ENCODE results near the gene TRIM74. TPM values are rescaled to one million over a fixed set of nuclear protein-coding genes. Genes with fewer than 3 reads are reported as not detected.
"Not testable (repeated sequence)": the region's sequence is repeated elsewhere in the genome, so short reads cannot be mapped to it uniquely, and the experiment has no call there.

TRIM74 gene
- total RNA-seq (2014; rRNA removed; shearing (Covaris generic)), result not detected in 2 replicates

GRCh38 chr7:72968980-72969516, at the start of gene TRIM74:
Gene TRIM74, minus strand, starts transcription at chr7:72969466. Its CDS starts 3,309 bp downstream, at chr7:72966157.
- not testable (repeated sequence) for DNase-seq (ENCODE audit: low read depth in 1 of 2, low spot score in 2 of 2); H3K9me3 ChIP-seq (replicated peaks); H3K4me1 ChIP-seq (replicated peaks); H3K4me3 ChIP-seq; H3K27me3 ChIP-seq (replicated peaks); H3K36me3 ChIP-seq; H3K27ac ChIP-seq

- H3K9me3 ChIP-seq (replicated peaks); DNase-seq (ENCODE audit: low read depth in 1 of 2, low spot score in 2 of 2); H3K27me3 ChIP-seq (replicated peaks); H3K4me1 ChIP-seq (replicated peaks); H3K4me3 ChIP-seq; H3K36me3 ChIP-seq; H3K27ac ChIP-seq: not testable (repeated sequence)
These were observed 37.2 kb upstream of the TRIM74 start for GRCh38 chr7:73006491-73006890.

GRCh38 chr7:73005693-73006447, 36.6 kb upstream of the TRIM74 start:
- H3K27ac ChIP-seq, result peak overlapping the region; percentile 92
- H3K36me3 ChIP-seq; H3K27me3 ChIP-seq (replicated peaks); H3K4me1 ChIP-seq (replicated peaks); H3K9me3 ChIP-seq (replicated peaks): not testable (repeated sequence)
- H3K4me3 ChIP-seq, result peak overlapping the region; percentile 59
- peak; percentile 90 to 93 for DNase-seq (ENCODE audit: low read depth in 1 of 2, low spot score in 2 of 2)

GRCh38 chr7:73005356-73005692, 36.1 kb upstream of the TRIM74 start:
- peak in 1 of 2 experiments; percentile 66 for DNase-seq (ENCODE audit: low read depth in 1 of 2, low spot score in 2 of 2)
- not testable (repeated sequence) for H3K27me3 ChIP-seq (replicated peaks); H3K36me3 ChIP-seq; H3K4me1 ChIP-seq (replicated peaks); H3K9me3 ChIP-seq (replicated peaks)
- H3K27ac ChIP-seq, result peak overlapping the region; percentile 92
- H3K4me3 ChIP-seq, result peak overlapping the region; percentile 59

- not testable (repeated sequence) for H3K27ac ChIP-seq; H3K27me3 ChIP-seq (replicated peaks); H3K4me1 ChIP-seq (replicated peaks); H3K36me3 ChIP-seq; H3K4me3 ChIP-seq; DNase-seq (ENCODE audit: low read depth in 1 of 2, low spot score in 2 of 2); H3K9me3 ChIP-seq (replicated peaks)
These were observed 28.7 kb upstream of the TRIM74 start for GRCh38 chr7:72997887-72998468.

GRCh38 chr7:72997447-72997846, 28.2 kb upstream of the TRIM74 start:
- not testable (repeated sequence) for H3K4me1 ChIP-seq (replicated peaks); H3K27me3 ChIP-seq (replicated peaks); H3K27ac ChIP-seq; DNase-seq (ENCODE audit: low read depth in 1 of 2, low spot score in 2 of 2); H3K4me3 ChIP-seq; H3K9me3 ChIP-seq (replicated peaks); H3K36me3 ChIP-seq

- H3K36me3 ChIP-seq; H3K27me3 ChIP-seq (replicated peaks); H3K27ac ChIP-seq; H3K9me3 ChIP-seq (replicated peaks); H3K4me3 ChIP-seq; H3K4me1 ChIP-seq (replicated peaks); DNase-seq (ENCODE audit: low read depth in 1 of 2, low spot score in 2 of 2): not testable (repeated sequence)
These were observed 26.2 kb upstream of the TRIM74 start for GRCh38 chr7:72995484-72995883.

GRCh38 chr7:72990146-72990913, 21.1 kb upstream of the TRIM74 start:
- not testable (repeated sequence) for H3K9me3 ChIP-seq (replicated peaks); H3K27ac ChIP-seq; H3K4me1 ChIP-seq (replicated peaks); H3K36me3 ChIP-seq; H3K27me3 ChIP-seq (replicated peaks); H3K4me3 ChIP-seq
- DNase-seq (ENCODE audit: low read depth in 1 of 2, low spot score in 2 of 2), result peak in 1 of 2 experiments; percentile 62

- H3K27ac ChIP-seq; H3K36me3 ChIP-seq; H3K4me3 ChIP-seq; H3K9me3 ChIP-seq (replicated peaks); H3K4me1 ChIP-seq (replicated peaks); DNase-seq (ENCODE audit: low read depth in 1 of 2, low spot score in 2 of 2); H3K27me3 ChIP-seq (replicated peaks): not testable (repeated sequence)
These were observed 12.8 kb upstream of the TRIM74 start for GRCh38 chr7:72982084-72982483.

- H3K9me3 ChIP-seq (replicated peaks); H3K4me1 ChIP-seq (replicated peaks); DNase-seq (ENCODE audit: low read depth in 1 of 2, low spot score in 2 of 2); H3K36me3 ChIP-seq; H3K27me3 ChIP-seq (replicated peaks); H3K4me3 ChIP-seq; H3K27ac ChIP-seq: not testable (repeated sequence)
These were observed 11.1 kb upstream of the TRIM74 start for GRCh38 chr7:72980382-72980781.

- H3K9me3 ChIP-seq (replicated peaks); H3K36me3 ChIP-seq; H3K27me3 ChIP-seq (replicated peaks); H3K4me3 ChIP-seq; H3K4me1 ChIP-seq (replicated peaks); H3K27ac ChIP-seq: not testable (repeated sequence)
- DNase-seq (ENCODE audit: low read depth in 1 of 2, low spot score in 2 of 2), result peak in 1 of 2 experiments; percentile 25
These were observed 7.2 kb upstream of the TRIM74 start for GRCh38 chr7:72976434-72976833.

- H3K36me3 ChIP-seq; H3K27me3 ChIP-seq (replicated peaks); H3K4me1 ChIP-seq (replicated peaks); H3K4me3 ChIP-seq; H3K27ac ChIP-seq; H3K9me3 ChIP-seq (replicated peaks): not testable (repeated sequence)
- peak in 1 of 2 experiments; percentile 42 for DNase-seq (ENCODE audit: low read depth in 1 of 2, low spot score in 2 of 2)
These were observed 6.5 kb upstream of the TRIM74 start for GRCh38 chr7:72975656-72976286.

- H3K27me3 ChIP-seq (replicated peaks); H3K36me3 ChIP-seq; DNase-seq (ENCODE audit: low read depth in 1 of 2, low spot score in 2 of 2); H3K9me3 ChIP-seq (replicated peaks); H3K27ac ChIP-seq; H3K4me3 ChIP-seq; H3K4me1 ChIP-seq (replicated peaks): not testable (repeated sequence)
These were observed 5.5 kb upstream of the TRIM74 start for GRCh38 chr7:72974781-72975180.

GRCh38 chr7:72971505-72971904, 2.2 kb upstream of the TRIM74 start:
- H3K4me3 ChIP-seq; H3K36me3 ChIP-seq; DNase-seq (ENCODE audit: low read depth in 1 of 2, low spot score in 2 of 2); H3K9me3 ChIP-seq (replicated peaks); H3K27ac ChIP-seq; H3K4me1 ChIP-seq (replicated peaks); H3K27me3 ChIP-seq (replicated peaks): not testable (repeated sequence)

Measured in SJSA1 (cell line).